PC-9 (cell line): ENCODE results near the gene DIPK1B.

ENCODE experiments used
- CTCF ChIP-seq: fragments of 200-600 bp; sonication (generic); conservative IDR thresholded peaks from 2 replicates; pipeline ENCODE4 v1.6.1; 2017; ENCODE audit warnings: mixed run types, antibody characterized with exemption, mild to moderate bottlenecking, moderate library complexity
- EZH2 ChIP-seq: fragments of 200-600 bp; sonication (generic); IDR thresholded peaks from 2 replicates; pipeline ENCODE4 v1.8.0; 2017; ENCODE audit warnings: antibody characterized with exemption, low read depth

DNA sequence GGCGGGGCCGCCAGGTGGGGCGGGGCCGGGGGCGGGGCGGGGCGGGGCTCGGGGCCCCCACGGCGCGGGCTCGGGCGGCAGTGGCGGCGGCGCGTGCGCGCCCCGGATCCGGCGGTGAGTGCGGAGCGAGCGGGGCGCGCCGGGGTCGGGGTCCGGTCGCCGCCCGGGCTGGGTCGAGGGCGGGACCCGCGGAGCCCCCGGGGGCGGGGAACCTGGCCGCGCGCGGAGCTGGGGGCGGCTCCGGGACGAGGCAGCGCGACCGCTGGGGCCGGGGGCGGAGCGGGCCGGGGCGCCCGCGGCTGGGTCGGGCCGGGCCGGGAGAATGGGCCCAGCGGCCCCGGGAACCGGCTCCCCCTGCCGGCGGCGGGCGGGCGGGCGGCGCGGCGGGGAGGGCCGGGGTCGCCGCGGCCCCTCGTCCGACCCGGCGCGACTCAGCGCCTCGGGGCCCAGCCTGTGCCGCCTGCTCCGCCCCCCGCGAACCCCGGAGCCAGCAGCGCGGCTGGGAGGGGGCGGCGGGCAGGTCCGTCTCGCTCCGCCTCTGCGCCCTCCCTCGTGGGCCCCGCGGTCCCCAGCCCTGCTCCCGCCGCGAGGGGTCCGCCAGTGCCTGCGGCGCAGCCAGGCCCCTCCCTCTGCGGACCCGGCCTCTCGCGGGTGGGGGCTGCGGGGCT is 46.5 kb upstream of the DIPK1B start:
- TF ChIP-seq CTCF (no peak), EZH2 (no peak)
